HPDE6-E6E7 (cell line): ENCODE measurements around the gene ALK.

Experiments used
- DNase-seq: peaks from one replicate; pipeline ENCODE4 v3.0.0; 2011; ENCODE audit warnings: missing footprints; ENCODE audit errors: extremely low spot score

ALK gene

DNA sequence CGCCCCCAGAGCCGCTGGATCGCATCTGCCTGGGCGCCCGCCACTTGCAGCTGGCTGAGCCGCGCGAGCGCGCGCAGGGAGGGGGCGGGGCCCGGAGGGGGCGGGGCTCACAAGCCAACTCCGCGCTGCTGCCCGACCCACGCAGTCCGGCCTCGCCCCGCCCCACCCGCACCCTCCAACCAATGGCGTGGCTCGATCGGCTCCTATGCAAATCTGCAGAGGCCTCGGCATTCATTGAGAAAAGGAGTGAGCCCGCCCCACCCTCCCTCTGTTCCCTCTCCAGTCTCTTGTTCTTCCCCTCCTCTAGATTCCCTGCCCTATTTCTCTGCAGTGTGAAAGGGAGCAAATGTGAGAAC, at the start of gene ALK:
ALK (minus strand) TSS at position 27 of the 356 bp plus-strand sequence. CDS start 927 bp downstream, outside the sequence.
- peak; percentile 36 for DNase-seq

DNA sequence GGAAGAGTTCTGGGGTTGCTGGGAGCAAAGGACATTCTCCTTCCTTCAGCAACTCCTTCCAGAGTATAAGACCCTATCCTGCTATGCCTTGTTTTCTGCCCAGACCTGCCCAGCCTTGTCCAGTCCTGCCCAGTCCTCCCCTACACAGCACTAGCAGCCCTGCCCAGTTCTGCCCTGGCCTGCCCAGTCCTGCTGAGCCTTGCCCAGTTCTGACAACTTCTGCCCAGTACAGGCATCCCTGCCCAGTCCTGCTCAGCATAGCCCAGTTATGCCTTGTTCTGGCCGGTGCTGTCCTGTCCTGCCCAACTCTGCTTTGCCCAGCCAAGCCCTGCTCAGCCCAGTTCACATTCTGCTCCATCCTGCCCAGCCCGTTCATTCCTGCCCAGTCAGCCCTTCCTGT, 44.9 kb upstream of the ALK start:
- DNase-seq: no peak

DNA sequence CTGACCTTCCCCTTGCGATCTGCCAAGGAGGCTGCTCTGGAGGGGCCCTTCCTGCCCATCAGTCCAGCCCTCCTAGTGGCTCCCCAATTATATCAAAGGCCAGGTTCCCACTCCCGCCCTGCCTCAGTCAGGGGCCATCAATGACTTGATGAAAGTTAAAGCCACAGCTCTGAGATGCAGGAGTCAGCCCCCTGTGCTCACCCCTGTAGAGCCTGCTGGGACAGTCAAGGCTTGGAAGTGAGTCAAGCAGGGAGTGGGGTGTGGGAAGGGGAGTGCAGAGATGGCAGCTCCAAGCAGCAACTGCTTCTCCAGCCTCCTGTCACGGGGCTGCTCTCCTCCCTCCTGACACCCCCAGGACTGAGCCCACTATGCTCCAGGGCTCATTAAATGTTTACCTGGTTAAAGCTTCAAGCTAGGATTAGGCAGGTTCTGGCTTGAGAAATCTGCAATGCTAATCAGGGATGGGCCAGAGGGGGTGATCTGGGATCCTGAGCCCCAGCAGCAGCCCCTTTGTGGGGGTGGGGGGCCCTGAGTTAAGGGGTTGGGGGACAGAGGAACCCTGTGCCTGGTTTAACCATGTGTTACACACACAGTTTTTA, 42.7 kb upstream of the ALK start:
- no peak for DNase-seq

DNA sequence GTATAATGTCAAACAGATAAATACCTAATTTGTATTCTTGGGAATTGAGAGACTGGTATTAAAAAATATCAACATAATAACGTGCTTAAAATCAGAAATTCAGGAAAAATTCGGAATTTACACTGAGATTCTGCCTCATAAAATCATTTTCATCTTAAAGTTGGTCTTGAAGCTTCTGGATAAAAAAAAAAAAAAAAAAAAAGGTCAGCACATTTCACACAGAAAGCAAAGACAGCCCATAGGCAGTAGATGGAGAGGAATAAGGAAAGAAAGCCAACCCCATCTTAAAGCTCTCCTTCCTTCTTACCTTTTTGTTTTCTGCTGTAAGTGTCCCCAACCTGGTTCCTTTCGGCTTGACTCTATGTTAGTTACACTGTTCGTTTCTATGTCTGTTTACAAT, 41.5 kb upstream of the ALK start:
- no peak for DNase-seq

DNA sequence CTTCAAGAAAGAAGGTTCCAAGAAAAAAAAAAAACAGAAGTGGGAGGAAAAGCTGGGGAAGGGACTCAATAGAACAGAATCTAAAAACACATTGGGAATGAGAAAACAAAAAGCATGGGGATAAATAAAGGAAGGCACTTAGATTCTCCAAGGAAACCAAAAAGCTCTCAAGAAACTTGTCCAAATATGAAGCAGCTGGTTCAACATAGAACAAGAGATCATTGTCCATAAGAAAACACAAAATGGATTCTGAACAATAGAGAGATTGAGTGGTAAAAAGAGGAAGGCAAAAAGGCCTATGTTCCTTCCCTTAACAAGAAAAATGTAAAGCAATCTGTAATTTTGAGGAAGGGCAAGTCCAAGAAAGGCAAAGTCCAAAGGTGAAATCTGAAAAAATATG, 32.9 kb upstream of the ALK start:
- no peak for DNase-seq

DNA sequence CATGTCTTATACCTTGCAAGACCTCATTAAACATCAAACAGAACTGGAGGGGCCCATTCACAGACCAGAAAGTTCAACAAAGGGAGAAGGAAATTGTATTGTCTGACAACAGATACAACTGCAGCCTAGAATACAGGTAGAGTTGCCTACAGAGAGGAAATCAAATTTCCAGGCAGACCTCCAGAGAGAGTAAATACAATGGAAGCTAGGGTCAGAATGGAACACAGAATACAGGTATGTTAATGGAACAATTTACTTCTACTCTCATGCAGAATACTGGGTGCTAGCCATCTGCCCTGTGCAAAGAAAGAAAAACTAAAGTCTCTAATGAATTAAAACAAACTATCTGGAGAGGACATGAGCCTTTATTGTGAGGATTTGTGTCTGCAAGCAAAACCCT, 31.6 kb upstream of the ALK start:
- no peak for DNase-seq

DNA sequence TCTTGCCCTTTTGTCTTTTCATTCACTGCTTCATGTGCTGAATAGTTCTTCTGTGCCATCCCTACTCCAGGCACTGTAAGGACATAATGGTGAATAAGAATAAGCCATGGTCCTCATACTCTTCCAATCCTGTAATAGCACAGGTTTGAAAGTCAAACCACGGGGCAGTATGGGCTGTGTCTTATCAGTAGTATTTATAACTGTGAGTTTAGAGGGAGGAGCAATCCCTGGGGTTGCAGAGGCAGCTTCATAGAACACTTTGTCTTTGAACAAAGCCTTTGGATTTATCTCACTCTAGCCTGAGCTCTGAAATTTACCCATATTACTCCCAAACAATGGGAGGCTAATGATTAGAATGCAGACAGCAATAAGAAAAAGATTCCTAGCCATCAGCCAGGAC, 30.2 kb upstream of the ALK start:
- no peak for DNase-seq

DNA sequence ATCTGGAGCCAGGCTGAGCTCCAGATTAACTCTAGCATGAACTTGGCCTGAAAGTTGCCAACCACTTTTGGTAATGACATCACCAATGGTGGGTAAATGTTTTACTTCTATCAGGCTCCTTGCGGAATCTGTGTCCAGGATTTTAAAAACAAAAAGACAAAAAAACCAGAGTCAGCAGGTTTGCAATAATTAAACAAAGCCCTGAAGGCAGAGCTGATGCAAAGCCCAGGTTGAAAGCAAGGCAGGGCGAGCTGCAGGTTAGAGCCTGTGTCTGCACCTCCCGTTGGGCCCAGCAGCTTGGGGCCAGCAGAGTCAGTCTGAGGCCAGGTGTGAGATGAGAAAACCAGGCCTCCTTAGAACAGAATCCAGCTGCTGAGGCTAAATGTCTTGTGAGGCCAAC, 29.1 kb upstream of the ALK start:
- DNase-seq: no peak

DNA sequence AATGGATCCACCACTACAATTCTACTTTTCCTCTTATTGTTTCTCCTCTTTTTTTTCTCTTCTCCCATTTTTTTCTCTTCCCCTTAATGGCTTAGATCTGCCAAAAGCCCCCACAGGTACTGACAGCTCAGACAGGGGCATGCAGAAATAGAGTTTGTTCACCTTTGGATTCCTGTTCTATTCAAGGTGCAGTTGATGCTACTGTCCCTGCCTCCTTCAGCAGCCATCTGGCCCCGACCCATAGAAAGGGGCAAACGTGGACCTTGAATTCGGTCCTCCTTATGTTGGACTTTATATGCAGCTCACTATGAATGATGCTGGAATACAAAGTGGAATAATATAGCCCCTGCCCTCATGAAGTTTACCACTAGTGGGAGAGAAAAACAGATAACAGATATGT, 27.7 kb upstream of the ALK start:
- DNase-seq: no peak

DNA sequence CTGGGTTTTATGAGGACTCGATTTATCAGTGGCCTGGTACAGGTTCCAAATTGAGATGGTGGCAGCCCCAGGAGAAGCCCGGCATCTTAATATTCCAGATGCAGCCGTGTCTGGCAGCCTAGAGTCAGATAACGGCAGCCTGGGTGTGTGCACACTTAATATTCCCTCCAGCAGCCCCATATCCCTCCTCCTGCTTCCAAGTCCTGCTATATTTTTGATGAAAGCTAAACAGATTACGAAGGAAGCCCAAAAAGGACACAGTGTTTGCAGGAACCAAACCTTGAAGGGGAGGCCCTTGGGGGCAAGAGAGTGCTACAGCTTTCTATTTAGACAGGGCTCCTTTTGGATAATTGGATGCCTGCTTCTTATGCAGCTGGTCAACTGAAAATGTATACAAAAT, 25.1 kb upstream of the ALK start:
- DNase-seq: no peak

DNA sequence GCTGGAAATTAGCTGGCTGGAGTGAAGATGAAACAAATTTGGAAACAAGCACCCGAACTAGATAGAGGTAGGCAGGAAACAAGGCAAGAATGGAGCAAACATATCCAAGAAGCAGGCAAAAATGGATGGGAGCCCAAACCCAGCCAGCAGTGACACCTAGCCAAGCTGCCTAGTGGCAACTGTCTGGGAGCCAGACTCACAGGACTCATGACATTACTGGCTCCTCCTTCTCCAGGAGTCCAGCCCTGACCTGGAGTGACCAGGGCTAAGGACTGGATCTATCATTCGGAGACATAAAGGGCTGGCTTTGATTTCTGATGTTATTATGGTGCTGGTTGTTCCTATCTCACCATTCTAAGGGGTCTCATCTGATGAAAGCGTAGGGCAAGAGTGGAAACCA, 21.3 kb upstream of the ALK start:
- DNase-seq: no peak

DNA sequence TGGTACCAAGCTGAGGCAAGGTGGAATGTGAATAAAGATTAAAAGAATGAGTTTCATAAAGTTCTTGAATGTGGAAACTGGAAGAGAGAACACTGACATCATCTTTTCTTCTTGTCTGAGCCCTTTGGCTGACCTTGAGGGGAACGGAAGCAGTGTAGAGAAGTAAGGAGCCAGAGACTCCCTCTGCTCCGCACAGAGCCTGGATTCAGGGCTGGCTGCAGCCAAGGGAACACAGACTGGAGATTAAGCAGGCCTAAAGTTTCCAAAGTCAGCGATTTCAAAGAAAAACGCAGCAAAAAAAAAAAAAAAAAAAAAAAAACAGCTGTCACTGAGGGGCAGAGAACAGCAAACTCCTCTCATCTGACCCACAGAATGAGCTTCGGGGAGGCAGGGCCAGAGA, 19.3 kb upstream of the ALK start:
- DNase-seq: no peak

DNA sequence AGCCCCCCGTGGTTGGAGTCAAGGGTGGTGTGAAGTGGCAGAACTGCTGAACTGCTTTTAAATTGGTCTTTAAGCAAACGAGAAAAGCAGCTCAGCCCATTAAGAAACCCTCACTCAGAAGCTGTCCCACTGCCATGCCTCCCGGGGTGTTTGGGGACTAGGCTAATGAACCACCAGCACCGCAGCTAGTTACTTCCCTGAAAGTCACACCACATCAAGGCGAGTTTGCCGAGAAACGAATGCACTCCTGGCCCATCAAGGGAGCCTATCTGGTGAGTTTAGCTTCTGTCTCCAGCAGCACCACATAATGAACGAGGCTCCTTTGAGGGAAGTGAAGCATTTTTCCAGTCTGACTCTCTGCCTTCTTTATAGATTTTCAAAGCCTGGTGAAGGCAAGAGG, 14.6 kb upstream of the ALK start:
- no peak for DNase-seq

DNA sequence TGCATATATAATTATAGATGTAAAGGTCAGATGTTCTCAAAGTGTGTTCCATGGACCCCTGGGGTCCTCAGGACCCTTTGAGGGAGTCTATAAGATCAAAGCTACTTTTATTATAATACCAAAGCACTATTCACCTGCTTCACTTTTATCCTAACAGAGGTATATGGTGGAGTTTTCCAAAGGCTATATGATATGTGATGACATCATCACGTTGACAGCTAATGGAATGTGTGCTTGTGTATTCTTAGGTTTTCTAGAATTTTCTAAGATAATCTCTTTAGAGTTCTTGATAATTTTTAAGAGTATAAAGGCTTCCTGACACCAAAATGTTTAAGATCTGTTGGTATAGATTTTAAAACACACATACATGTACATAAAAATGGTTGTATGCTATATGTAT, 10.4 kb upstream of the ALK start:
- DNase-seq: no peak

DNA sequence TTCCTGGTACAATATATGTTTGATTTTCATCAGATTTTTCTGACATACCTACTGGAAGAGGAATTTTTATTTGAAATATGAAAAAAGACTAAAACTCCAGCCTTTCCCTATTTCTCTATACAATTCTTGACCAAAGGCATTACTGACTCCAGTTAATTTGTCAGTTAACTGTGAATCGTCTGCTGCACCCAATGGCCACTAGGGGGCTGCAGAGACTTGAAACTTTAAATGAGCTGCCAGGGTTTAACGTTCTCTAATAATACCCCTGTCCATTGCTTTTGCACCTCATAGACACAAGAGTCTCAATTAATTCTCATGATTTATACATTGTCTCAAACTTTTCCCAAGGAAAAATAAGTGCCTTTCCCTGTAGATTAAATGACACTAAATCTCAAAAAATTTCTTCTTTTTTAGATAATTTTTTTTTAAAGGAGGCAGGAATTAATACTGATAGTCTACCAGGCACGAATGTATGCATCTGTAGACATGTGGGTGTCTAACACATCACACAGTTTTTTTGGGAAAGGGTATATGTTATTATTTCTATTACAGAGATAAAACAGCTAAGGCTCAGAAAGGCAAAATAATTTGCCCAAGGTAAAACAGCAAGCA, 1.8 kb upstream of the ALK start:
- peak; percentile 44 for DNase-seq

DNA sequence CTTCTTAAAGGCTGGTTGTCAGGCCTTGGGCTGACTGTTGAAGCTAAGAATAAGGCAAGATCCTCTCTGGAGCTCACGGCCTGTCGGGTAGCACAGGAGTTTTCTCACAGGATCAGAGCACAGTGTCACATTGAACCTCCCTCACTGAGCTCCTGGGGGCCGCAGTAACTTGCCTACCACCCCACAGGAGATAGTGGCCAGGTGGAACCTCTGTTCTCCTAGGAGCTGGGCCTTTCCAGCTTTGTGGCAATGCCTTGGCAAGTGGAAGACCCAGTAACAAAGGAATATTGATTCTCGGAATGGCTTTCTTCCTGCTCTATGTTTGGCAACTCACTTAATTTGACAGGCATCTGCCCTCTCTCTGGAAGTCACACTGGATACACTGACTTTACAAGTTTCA, 1.2 kb upstream of the ALK start:
- DNase-seq: no peak

DNA sequence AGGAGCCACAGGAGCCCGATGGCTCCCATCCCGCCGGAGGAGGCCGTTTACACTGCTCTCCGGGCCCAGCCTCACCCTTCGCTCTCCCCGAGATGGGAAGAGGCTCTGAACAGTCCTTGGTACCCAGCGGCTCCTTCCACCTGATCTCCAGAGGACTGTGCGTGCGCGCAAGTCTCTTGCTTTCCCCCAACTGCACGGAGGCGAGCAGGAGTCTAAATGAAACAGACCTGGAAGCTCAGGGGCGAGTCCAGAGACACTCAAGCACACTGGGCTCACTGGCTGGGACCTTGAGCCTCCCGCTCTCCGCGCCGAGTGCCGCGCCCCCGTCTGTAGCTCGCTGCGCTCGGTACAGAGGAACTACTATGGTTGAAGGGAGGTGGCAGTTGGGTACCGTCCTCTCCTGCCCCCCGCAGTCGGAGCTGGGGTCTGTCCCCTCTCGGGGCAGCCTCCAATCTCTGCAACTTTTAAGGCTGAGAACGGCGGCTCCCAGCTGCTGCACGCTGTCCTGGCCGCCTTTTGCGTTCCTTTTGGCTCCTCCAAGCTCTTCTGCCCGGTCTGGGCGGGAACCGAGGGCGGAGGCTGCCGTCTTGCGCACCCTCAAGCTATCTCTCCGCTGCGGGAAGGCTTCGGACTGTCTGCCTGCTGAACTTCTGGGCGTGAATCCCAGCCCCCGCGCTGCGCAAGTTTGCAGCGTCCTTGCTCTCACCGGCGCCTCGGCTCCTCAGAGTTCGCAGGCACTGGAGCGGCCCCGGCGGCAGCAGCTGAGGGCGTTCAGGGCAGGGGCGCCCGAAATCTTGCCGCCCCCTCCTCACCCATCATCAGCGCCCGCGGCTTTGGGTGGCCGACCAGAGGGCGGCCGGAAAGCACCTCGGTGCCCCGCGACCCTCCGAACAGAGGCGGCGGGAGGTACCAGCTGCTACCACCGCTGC, 491 bp downstream of the ALK start:
- DNase-seq: no peak

DNA sequence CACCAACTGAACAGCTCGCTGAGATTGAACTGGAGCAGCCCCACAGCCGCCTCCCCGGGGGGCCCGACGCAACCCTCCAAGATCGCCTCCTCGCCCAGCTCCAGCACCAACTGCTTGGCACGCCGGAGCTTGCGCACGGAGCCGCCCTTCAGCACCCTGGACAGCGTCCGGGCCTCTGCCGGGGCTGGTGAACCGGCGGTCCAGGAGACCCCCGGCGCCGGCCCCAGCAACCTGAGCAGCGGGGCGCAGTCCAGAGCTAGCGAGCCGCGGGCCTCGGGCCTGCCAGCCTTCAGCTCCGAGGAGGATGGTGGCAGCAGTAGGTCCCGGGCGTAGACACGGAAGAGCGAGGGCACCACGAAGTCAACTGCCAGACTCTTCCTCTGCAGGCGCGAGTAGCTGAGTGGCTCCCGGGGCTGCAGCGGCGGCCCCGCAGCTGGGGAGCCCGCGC, 1.2 kb downstream of the ALK start:
- no peak for DNase-seq

DNA sequence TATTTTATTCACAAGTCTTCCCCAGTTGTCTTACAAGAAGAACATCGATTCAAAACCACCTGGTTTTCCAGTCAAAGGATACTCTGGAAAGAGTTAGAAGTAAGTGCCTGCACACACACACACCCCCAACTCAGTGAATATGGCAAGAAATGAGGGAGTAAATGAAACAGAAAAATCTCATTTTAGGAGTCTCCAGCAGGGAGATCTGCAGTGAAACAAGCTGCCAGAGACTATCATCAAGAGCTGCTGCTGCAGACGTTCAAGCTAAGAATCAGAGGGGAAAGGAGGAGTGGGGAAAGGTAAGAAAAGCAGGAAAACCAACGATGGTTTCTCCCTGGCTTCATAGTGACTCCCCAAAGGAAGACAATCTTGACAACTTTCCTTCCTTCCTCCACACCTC, 2.4 kb downstream of the ALK start:
- no peak for DNase-seq

DNA sequence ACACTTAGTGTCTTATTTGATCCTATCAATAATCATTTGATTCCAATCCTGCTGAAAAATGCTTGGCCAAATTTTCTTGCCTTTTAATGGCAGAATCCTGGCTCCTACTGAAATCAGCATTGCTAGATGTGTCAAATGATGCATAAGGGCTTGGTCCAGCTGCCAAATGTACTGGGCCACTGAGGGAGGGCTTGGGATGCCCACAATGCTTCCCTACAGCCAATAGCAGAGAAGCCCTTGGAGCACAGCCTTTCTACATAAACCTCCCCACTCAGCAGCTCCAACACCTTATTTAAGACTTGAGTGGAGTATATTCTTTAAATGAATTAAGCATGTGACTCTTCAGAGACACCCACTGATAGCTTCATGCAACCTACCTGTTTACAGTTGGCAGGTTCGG, 3.6 kb downstream of the ALK start:
- DNase-seq: no peak

DNA sequence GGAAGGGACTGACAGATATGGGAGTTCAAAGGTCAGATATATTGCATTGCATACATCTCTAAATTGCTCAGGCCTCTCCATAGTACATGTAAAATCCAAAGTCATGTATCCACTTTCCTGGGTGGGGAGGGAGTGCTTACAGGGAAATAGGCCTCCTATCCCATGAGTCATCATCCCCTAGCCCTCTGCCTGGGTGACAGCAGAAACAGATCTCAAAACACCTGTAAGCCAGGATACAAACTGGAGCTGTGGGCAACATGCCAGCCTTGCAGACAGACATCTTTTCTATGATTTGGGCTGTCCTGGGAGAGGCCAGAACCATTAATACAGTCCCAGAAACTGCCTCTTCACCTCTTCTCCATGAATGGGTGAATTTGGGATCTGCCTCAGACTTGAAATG, 4.8 kb downstream of the ALK start:
- DNase-seq: no peak

DNA sequence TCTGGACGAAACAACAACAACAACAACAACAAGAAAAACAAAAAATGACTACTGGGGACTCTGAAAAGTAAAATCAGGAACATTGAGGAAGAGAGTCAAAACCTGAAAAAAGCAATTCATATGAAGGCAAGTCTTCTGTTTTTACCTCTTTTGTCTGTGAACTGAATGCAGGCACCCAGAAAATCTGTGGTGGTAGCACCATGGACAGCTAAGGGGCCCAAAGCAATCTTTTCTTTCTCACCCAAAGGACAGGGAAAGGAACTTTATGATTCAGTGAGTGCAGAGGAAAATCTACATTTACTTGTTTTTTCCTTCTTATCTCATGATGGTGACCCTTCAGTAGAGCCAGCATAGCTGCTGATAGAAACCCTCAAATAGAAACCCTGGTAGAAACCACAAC, 10.4 kb downstream of the ALK start:
- no peak for DNase-seq

DNA sequence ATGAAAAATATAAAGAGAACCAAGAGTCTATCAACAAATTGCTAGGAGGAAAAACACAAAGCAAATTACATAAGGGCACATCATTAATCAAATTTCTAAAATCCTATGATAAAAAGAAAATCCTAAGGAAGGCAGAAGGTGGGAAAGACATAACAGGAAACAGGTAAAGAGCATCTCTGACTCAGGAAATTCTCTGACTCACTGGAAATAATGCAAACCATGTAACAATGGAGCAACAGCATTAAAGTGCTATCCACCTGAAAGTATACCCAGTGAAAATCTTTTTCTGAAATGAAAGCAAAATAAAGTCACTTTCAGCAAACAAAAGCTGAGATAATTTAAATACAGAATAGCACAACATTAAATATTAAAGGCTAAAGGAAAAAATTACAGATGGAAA, 10.9 kb downstream of the ALK start:
- no peak for DNase-seq
